Lung (tissue), 12 donors: ENCODE results near the gene HOXD9. TPM values are rescaled to one million over a fixed set of nuclear protein-coding genes. Genes with fewer than 3 reads are reported as not detected.

ENCODE experiments used
- ATAC-seq: fragments of 200-7000 bp; cut with Tn5 transposase; one replicate; pipeline ENCODE4 v1.9.1; 2020; ENCODE audit warnings: moderate number of reproducible peaks; ENCODE audit not compliant: insufficient read depth, low FRiP score
- DNase-seq, 3 donors: peaks; one replicate each; pipeline ENCODE4 v3.0.0-alpha.2; 2013 to 2017
- H3K27ac ChIP-seq, 2 donors: one replicate each; pipeline ENCODE4 v1.5.1; 2013; ENCODE audit warnings: mild to moderate bottlenecking in 2 of 2, moderate library complexity in 2 of 2, control low read depth in 1 of 2, inconsistent platforms in 1 of 2, low read depth in 1 of 2, low read length in 1 of 2
- H3K27me3 ChIP-seq, 3 donors: one replicate each; pipeline ENCODE4 v1.5.1; 2013; ENCODE audit warnings: low read length in 2 of 3; ENCODE audit not compliant: control insufficient read depth in 3 of 3, insufficient read depth in 3 of 3
- H3K36me3 ChIP-seq, 4 donors: one replicate each; pipeline ENCODE4 v1.5.1; 2013; ENCODE audit warnings: low read length in 4 of 4, mild to moderate bottlenecking in 1 of 4, moderate library complexity in 1 of 4; ENCODE audit not compliant: control insufficient read depth in 4 of 4, insufficient read depth in 4 of 4
- H3K4me1 ChIP-seq, 5 donors: one replicate each; pipeline ENCODE4 v1.5.1; 2013; ENCODE audit warnings: low read length in 5 of 5, mild to moderate bottlenecking in 2 of 5, moderate library complexity in 1 of 5; ENCODE audit not compliant: control insufficient read depth in 5 of 5, insufficient read depth in 5 of 5
- H3K4me3 ChIP-seq: one replicate; pipeline ENCODE4 v1.5.1; 2013; ENCODE audit warnings: mild to moderate bottlenecking, control low read depth, moderate library complexity
- H3K9ac ChIP-seq, 2 donors: one replicate each; pipeline ENCODE4 v1.5.1; 2013; ENCODE audit warnings: low read length in 2 of 2, control low read depth in 1 of 2; ENCODE audit not compliant: insufficient read depth in 1 of 2
- H3K9me3 ChIP-seq, 4 donors: one replicate each; pipeline ENCODE4 v1.5.1; 2013; ENCODE audit warnings: low read length in 3 of 4, mild to moderate bottlenecking in 1 of 4, moderate library complexity in 1 of 4; ENCODE audit not compliant: control insufficient read depth in 4 of 4, insufficient read depth in 3 of 4
- WGBS, 2 donors: extraction: QIAGEN DNeasy Blood & Tissue Kit; methylation state at CpG; one replicate each; pipeline ENCODE4 v1.1.7; 2013; 5-methylcytosine and 5-hydroxymethylcytosine counted together
- polyA plus RNA-seq, 2 donors: library from polyadenylated mRNA; stranded (reverse); fragments of 200-250 nt; gene quantifications; one replicate each; pipeline ENCODE4 v1.2.1, GENCODE V29; 2013
- total RNA-seq, 2 donors: library from RNA; depleted of rRNA in 1 of 2; stranded (reverse); fragments of >200 nt in 1 of 2; gene quantifications; one replicate each; pipeline ENCODE4 v1.2.1, GENCODE V29; 2014 to 2021
- TF ChIP-seq, protein P1 (sequence below): IDR thresholded peaks from 2 replicates; pipeline ENCODE4 v1.5.1; 2012; ENCODE audit warnings: mild to moderate bottlenecking; ENCODE audit errors: control extremely low read depth, extremely low read depth
- donor health status: control.
- donor health status: control.
- donor health status: Bipolar disorder and iron deficiency.
- donor health status: healthy.
- donor health status: DM: yes; HTN: yes; CAD: no.

Gene HOXD9
- total and polyA plus RNA-seq, 4 donors = 0.29 to 0.80 (median 0.51) TPM

DNA sequence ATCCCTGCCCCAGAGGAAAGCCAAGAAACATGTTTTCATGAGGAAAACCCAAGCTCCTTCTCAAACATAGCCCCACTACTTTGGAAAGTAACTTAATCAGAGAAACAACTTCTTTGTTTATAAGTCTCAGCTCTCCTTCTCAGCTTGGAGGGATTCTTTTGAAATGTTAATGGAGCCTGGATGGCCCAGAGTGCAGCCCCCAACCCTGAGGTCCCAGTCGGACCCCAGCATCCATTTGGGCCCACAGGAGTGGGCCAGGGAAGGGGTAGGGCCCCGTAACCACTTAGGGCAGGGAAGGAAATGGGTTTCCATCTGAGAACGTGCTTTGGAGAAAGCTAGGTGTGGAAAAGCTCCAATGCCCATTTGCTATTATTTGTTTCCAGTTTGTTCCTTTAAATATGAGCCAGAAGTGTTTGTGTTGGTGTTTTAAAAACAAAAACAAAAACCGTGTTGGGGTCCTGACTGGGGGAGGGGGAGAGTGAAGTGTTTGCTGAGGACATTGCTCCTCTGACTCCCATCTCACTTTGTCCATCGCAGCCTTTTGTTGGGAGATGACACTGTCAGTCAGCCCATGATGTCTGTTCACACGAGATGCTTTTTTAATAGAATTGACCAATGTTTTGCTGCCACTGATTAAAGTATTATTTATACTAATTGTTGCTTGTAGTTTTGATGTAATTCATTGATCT is 33.0 kb downstream of the HOXD9 start:
- WGBS, 2 donors = 10 to 21% methylated on average over 6 of the region's 6 CpGs
- ATAC-seq = no peak
- peaks cover 0 to 17% (median 0%) of the 10 kb centered on the region in 4 donors for H3K9me3 ChIP-seq

DNA sequence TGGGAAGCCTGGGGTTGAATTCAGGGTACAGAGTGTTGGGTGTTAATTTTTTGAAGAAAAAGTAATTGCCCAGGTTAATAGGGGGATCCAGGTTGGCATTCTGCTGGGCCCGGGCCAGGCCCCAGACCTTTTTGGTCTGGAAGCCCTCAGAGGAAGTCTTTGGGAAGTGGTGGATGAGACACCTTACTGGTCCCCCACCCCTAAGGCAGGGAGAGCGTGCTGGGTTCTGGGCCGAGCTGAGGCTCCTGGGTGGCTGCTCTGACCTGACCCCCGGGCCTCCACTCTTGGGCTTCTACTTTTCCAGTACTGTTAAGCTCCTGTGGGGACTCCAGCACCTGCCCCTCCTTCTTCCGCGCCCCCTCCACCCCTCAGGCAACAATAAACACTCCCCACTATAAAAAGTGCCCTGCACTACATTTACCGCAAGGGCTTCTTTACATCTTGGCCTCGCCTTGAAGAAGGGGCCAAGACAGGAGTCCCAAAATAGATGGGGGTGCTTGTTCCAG is 33.8 kb downstream of the HOXD9 start:
- Histone ChIP-seq H3K4me1 (peaks cover 0 to 27% (median 9%) of the 10 kb centered on the region in 5 donors), H3K9ac (no peak overlapping the region), H3K36me3 (no peaks in the 10 kb centered on the region), H3K27ac (no peak overlapping the region), H3K9me3 (peaks cover 0 to 19% (median 0%) of the 10 kb centered on the region in 4 donors), H3K4me3 (no peak overlapping the region), H3K27me3 (peaks cover 36 to 95% (median 90%) of the 10 kb centered on the region in 3 donors)
- TF ChIP-seq, protein P1, sequence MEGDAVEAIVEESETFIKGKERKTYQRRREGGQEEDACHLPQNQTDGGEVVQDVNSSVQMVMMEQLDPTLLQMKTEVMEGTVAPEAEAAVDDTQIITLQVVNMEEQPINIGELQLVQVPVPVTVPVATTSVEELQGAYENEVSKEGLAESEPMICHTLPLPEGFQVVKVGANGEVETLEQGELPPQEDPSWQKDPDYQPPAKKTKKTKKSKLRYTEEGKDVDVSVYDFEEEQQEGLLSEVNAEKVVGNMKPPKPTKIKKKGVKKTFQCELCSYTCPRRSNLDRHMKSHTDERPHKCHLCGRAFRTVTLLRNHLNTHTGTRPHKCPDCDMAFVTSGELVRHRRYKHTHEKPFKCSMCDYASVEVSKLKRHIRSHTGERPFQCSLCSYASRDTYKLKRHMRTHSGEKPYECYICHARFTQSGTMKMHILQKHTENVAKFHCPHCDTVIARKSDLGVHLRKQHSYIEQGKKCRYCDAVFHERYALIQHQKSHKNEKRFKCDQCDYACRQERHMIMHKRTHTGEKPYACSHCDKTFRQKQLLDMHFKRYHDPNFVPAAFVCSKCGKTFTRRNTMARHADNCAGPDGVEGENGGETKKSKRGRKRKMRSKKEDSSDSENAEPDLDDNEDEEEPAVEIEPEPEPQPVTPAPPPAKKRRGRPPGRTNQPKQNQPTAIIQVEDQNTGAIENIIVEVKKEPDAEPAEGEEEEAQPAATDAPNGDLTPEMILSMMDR = no peak
- 31% methylated on average over 8 of the region's 8 CpGs for WGBS, 2 donors
- DNase-seq = no peak
- ATAC-seq = no peak

More for the DNA sequence above, 33.0 kb downstream of the HOXD9 start:
- no peak overlapping the region for H3K27ac ChIP-seq
- H3K36me3 ChIP-seq = no peaks in the 10 kb centered on the region
- no peak overlapping the region for H3K4me3 ChIP-seq
- TF ChIP-seq, protein P1 = no peak
- peak in 1 of 3 donors; percentile 1 for DNase-seq
- peaks cover 0 to 22% (median 9%) of the 10 kb centered on the region in 5 donors for H3K4me1 ChIP-seq
- H3K9ac ChIP-seq = no peak overlapping the region
- peaks cover 34 to 96% (median 91%) of the 10 kb centered on the region in 3 donors for H3K27me3 ChIP-seq

DNA sequence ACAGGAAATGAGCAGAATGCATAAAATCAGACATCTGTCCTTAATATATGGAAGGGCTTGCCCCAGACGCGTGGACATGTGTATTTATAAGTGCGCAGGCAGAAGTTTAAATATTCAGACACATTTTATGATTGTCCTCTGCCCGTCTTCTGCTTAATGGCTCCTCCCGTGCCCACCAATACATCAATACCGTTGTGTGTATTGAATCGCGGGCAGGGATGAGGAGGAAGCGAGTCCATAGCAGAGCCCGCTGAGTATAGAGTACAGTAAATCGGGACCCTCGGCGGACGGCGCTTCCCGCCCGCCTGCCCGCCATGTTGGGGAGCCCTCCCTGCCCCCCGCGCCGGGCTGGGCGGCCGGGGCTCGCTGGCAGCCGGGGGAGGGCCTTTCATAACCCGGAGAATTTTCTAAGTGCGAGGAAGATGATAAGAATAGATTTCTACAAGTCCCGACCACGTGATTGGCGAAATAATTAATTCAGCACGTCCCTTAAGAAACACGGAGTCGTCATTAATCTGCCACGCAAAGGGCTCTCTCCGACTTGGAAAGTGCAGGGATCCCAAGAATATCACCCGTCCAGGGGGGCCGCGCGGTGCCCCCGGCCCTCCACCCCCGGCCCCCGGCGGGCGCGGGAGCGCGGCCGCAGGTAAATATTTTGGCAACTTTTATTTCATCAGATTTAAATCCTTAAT is 34.4 kb downstream of the HOXD9 start, which contains the start of gene HOXD3:
Gene HOXD3 (plus strand): TSS at position 501 of the 692 bp plus-strand sequence. CDS start 11,808 bp downstream, outside the sequence.
- H3K27ac ChIP-seq = no peak within 1 kb of the TSS
- H3K9ac ChIP-seq = no peak within 1 kb of the TSS
- peaks cover 31 to 96% (median 94%) of the 10 kb centered on the region in 3 donors for H3K27me3 ChIP-seq
- peaks cover 0 to 24% (median 9%) of the 10 kb centered on the region in 5 donors for H3K4me1 ChIP-seq
- no peak for ATAC-seq
- H3K4me3 ChIP-seq = no peak within 1 kb of the TSS
- H3K9me3 ChIP-seq = peaks cover 0 to 19% (median 0%) of the 10 kb centered on the region in 4 donors
- WGBS, 2 donors = 3 to 7% methylated on average over 48 of the region's 48 CpGs
- H3K36me3 ChIP-seq = no peaks in the 10 kb centered on the region
- TF ChIP-seq, protein P1 = no peak
- DNase-seq = peak in 1 of 3 donors; percentile 6
